GM18498 (cell line): ENCODE measurements around the gene VSX1.

Experiments
- ATAC-seq: cut with Tn5 transposase; IDR thresholded peaks from one replicate; pipeline ENCODE4 v1.9.1; 2021; ENCODE audit warnings: mild to moderate bottlenecking, moderate library complexity; ENCODE audit not compliant: unreplicated experiment

VSX1 gene

GRCh38 chr20:25066386-25066785 lies 15.6 kb downstream of the VSX1 start:
- no peak for ATAC-seq

- ATAC-seq, result peak; percentile 72
These were observed 16.2 kb downstream of the VSX1 start for GRCh38 chr20:25065625-25066338.

- no peak for ATAC-seq
These were observed 16.8 kb downstream of the VSX1 start for GRCh38 chr20:25065072-25065624.

- no peak for ATAC-seq
These were observed 17.3 kb downstream of the VSX1 start for GRCh38 chr20:25064561-25065071.

GRCh38 chr20:25063981-25064380 lies 18.0 kb downstream of the VSX1 start:
- no peak for ATAC-seq

- no peak for ATAC-seq
These were observed 18.4 kb downstream of the VSX1 start for GRCh38 chr20:25063546-25063945.

- ATAC-seq, result no peak
These were observed 19.1 kb downstream of the VSX1 start for GRCh38 chr20:25062841-25063240.

- ATAC-seq, result no peak
These were observed 20.0 kb downstream of the VSX1 start for GRCh38 chr20:25061821-25062530.

- ATAC-seq, result no peak
These were observed 20.7 kb downstream of the VSX1 start for GRCh38 chr20:25061103-25061799.

GRCh38 chr20:25059866-25060465 lies 22.0 kb downstream of the VSX1 start:
- no peak for ATAC-seq

GRCh38 chr20:25058847-25059810 lies 22.8 kb downstream of the VSX1 start:
- no peak for ATAC-seq

GRCh38 chr20:25058051-25058846 lies 23.7 kb downstream of the VSX1 start, which contains the start of gene ACSS1:
Gene ACSS1, minus strand, starts transcription at chr20:25058139. Its CDS starts 37 bp downstream, at chr20:25058102.
- ATAC-seq, result peak; percentile 71

- peak; percentile 35 for ATAC-seq
These were observed 24.5 kb downstream of the VSX1 start for GRCh38 chr20:25057234-25058050.

- no peak for ATAC-seq
These were observed 25.2 kb downstream of the VSX1 start for GRCh38 chr20:25056690-25057233.

- no peak for ATAC-seq
These were observed 26.0 kb downstream of the VSX1 start for GRCh38 chr20:25055711-25056495.

GRCh38 chr20:25054995-25055629 lies 26.8 kb downstream of the VSX1 start:
- ATAC-seq, result no peak
